GM19240 (cell line): ENCODE data around the gene P2RY13.

ENCODE experiments used
- DNase-seq: peaks from one replicate; pipeline ENCODE4 v3.0.0; 2011; ENCODE audit warnings: low spot score; ENCODE audit not compliant: insufficient read length

Gene P2RY13

GRCh38 chr3:151296226-151296625 is 33.1 kb downstream of the P2RY13 start:
- no peak for DNase-seq

GRCh38 chr3:151293127-151293526 is 36.2 kb downstream of the P2RY13 start:
- DNase-seq: no peak

GRCh38 chr3:151290673-151291072 is 38.7 kb downstream of the P2RY13 start:
- no peak for DNase-seq

- no peak for DNase-seq
Observed at GRCh38 chr3:151289445-151289844, 39.9 kb downstream of the P2RY13 start.

- no peak for DNase-seq
Observed at GRCh38 chr3:151285940-151286339, 43.4 kb downstream of the P2RY13 start.

- DNase-seq: no peak
Observed at GRCh38 chr3:151283907-151284461, 45.4 kb downstream of the P2RY13 start.

GRCh38 chr3:151283387-151283786 is 46.0 kb downstream of the P2RY13 start:
- no peak for DNase-seq

GRCh38 chr3:151282921-151283320 is 46.4 kb downstream of the P2RY13 start:
- no peak for DNase-seq

- no peak for DNase-seq
Observed at GRCh38 chr3:151281671-151282324, 47.6 kb downstream of the P2RY13 start.

- no peak for DNase-seq
Observed at GRCh38 chr3:151278230-151278629, 51.1 kb downstream of the P2RY13 start, which contains the start of gene P2RY14. Gene P2RY14 (minus strand): TSS chr3:151278542. CDS start chr3:151214316, 64,226 bp downstream.

GRCh38 chr3:151276687-151277042 is 52.7 kb downstream of the P2RY13 start:
- no peak for DNase-seq
